WERI-Rb-1 (cell line): ENCODE measurements around the gene SLC19A2.
A peak's percentile ranks its signal among the peaks of the same experiment; 100 is the strongest.

Experiments
- DNase-seq: peaks from one replicate; pipeline ENCODE4 v3.0.0-alpha.2; 2020
- H3K27ac ChIP-seq: fragments of 250-450 bp; sonication (Bioruptor Pico); 2 replicates; pipeline ENCODE4 v1.5.1; 2020; ENCODE audit warnings: mild to moderate bottlenecking, moderate library complexity
- H3K27me3 ChIP-seq: fragments of 250-450 bp; sonication (Bioruptor Pico); 2 replicates; pipeline ENCODE4 v1.5.1; 2021; ENCODE audit warnings: mild to moderate bottlenecking, low read depth, moderate library complexity; ENCODE audit not compliant: insufficient read depth, severe bottlenecking
- H3K36me3 ChIP-seq: fragments of 250-450 bp; sonication (Bioruptor Pico); 2 replicates; pipeline ENCODE4 v1.5.1; 2020; ENCODE audit warnings: mild to moderate bottlenecking, moderate library complexity
- H3K4me3 ChIP-seq: 2 replicates; pipeline ENCODE4 v1.5.1; 2011; ENCODE audit warnings: low read depth, mild to moderate bottlenecking, control low read depth, low read length
- H3K9me3 ChIP-seq: fragments of 250-450 bp; sonication (Bioruptor Pico); 2 replicates; pipeline ENCODE4 v1.5.1; 2021; ENCODE audit warnings: mild to moderate bottlenecking, moderate library complexity; ENCODE audit not compliant: severe bottlenecking
- CTCF ChIP-seq: IDR thresholded peaks from 2 replicates; pipeline ENCODE4 v1.5.1; 2011; ENCODE audit warnings: low read depth, mild to moderate bottlenecking, control low read depth, inconsistent platforms, low read length

The SLC19A2 gene

GRCh38 chr1:169478094-169478672, 7.6 kb downstream of the SLC19A2 start:
- Histone ChIP-seq H3K27ac (no peak overlapping the region), H3K9me3 (no peaks in the 10 kb centered on the region), H3K27me3 (no peaks in the 10 kb centered on the region), H3K36me3 (no peaks in the 10 kb centered on the region), H3K4me3 (no peak overlapping the region)
- no peak for DNase-seq
- TF ChIP-seq CTCF = no peak

DNA sequence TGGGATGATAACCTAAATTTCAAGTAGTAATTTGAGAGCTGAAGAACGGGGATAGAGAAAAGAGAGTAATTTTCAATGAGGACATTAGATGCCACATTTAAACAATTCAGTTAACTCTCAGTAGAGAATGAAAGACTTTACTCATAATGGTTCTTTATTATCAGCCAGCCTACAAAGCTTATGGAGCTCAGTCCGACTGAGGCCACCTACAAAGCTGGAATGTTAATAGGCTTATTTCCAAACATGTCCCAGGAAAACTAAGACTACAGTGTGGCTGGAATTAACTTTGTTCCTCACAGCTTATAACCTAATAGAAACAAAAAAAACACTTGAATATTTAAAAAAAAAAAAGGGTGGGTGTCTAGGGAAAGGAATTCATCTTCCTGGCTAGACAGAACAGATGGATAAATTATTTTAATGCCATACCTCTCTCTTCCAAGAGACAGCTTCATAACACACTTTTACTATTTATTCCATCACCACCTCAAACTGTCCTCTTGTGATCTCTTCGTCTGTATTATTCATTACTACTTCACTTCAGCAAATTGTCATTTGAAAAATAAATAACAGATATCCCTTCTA, 9.8 kb downstream of the SLC19A2 start:
- no peak overlapping the region for H3K4me3 ChIP-seq
- DNase-seq = peak; percentile 7
- no peaks in the 10 kb centered on the region for H3K36me3 ChIP-seq
- no peak overlapping the region for H3K27ac ChIP-seq
- H3K9me3 ChIP-seq = no peaks in the 10 kb centered on the region
- no peak for TF ChIP-seq CTCF
- H3K27me3 ChIP-seq = no peaks in the 10 kb centered on the region

GRCh38 chr1:169474302-169474995, 11.3 kb downstream of the SLC19A2 start:
- no peak for DNase-seq
- Histone ChIP-seq H3K27me3 (no peaks in the 10 kb centered on the region), H3K9me3 (no peaks in the 10 kb centered on the region), H3K4me3 (no peak overlapping the region), H3K27ac (no peak overlapping the region), H3K36me3 (no peaks in the 10 kb centered on the region)
- TF ChIP-seq CTCF = no peak

DNA sequence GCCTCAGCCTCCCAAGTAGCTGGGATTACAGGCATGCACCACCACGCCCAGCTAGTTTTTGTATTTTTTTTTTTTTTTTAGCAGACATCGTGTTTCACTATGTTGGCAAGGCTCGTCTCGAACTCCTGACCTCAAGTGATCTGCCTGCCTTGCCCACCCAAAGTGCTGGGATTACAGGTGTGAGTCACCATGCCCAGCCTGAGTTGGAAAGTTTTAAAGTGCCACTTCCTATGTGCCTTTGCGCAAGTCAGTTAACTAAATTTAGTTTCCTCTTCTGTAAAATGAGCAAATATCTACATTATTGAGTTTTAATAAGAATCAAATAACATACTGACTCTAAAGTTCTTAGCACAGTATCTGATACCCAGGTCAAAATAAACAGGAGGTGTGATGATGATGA, 12.4 kb downstream of the SLC19A2 start:
- TF ChIP-seq CTCF = no peak
- Histone ChIP-seq H3K27me3 (no peaks in the 10 kb centered on the region), H3K36me3 (no peaks in the 10 kb centered on the region), H3K9me3 (no peaks in the 10 kb centered on the region), H3K27ac (no peak overlapping the region), H3K4me3 (no peak overlapping the region)
- no peak for DNase-seq

- Histone ChIP-seq H3K27me3 (no peaks in the 10 kb centered on the region), H3K9me3 (no peaks in the 10 kb centered on the region), H3K27ac (no peak overlapping the region), H3K36me3 (no peaks in the 10 kb centered on the region), H3K4me3 (no peak overlapping the region)
- TF ChIP-seq CTCF = no peak
- DNase-seq = no peak
Measured at GRCh38 chr1:169472738-169473137, 13.0 kb downstream of the SLC19A2 start.
